ENCODE measurements around the gene TMEM240. TPM values are rescaled to one million over a fixed set of nuclear protein-coding genes. Genes with fewer than 3 reads are reported as not detected.

The TMEM240 gene
- total and polyA plus RNA-seq, 9 of the 15 experiments (the other 6 are each of a cell fraction or from before 2014, with no cell fraction given), result 0.24 to 2.0 (median 0.69) TPM; not detected in 5

GRCh38 chr1:1554926-1555915 is 14.8 kb upstream of the TMEM240 start (continued):
- no peak for TF ChIP-seq CEBPZ (IDR thresholded peaks at IDR 0.05; ENCODE audit: borderline replicate concordance, low read depth, low read length)
- no peak for TF ChIP-seq YBX1 (IDR thresholded peaks at IDR 0.05)
- no peak for TF ChIP-seq NFIX (CRISPR knock-in tag; IDR thresholded peaks at IDR 0.05; ENCODE audit: low read depth)
- TF ChIP-seq ZBTB33 (CRISPR knock-in tag; IDR thresholded peaks at IDR 0.05), result peak; percentile 78
- TF ChIP-seq POLR2G (IDR thresholded peaks at IDR 0.05; ENCODE audit: low read depth, low read length), result 0 out of 2 replicates have a peak, but pooled peaks have one; percentile 54
- TF ChIP-seq ZNF277 (CRISPR knock-in tag; IDR thresholded peaks at IDR 0.05; ENCODE audit: borderline replicate concordance), result no peak
- no peak for TF ChIP-seq PURB (CRISPR knock-in tag; IDR thresholded peaks at IDR 0.05; ENCODE audit: low read depth)
- no peak for TF ChIP-seq CBX2 (IDR thresholded peaks at IDR 0.05; ENCODE audit: insufficient read depth, low read length, poor library complexity, severe bottlenecking)
- TF ChIP-seq DNMT1 (IDR thresholded peaks at IDR 0.05), result no peak
- no peak for TF ChIP-seq RFX5 (IDR thresholded peaks at IDR 0.05; ENCODE audit: low read depth, low read length)
- TF ChIP-seq TFAP4 (CRISPR knock-in tag; IDR thresholded peaks at IDR 0.05; ENCODE audit: borderline replicate concordance), result peak; percentile 21; the same call in 1 of the 2 replicates
- TF ChIP-seq HNRNPLL (IDR thresholded peaks at IDR 0.05; ENCODE audit: low read depth, low read length, poor library complexity, severe bottlenecking), result no peak
- TF ChIP-seq KLF6 (CRISPR knock-in tag; IDR thresholded peaks at IDR 0.05; ENCODE audit: borderline replicate concordance), result no peak
- no peak for TF ChIP-seq HMGXB4 (CRISPR knock-in tag; IDR thresholded peaks at IDR 0.05)
- no peak for TF ChIP-seq CXXC5 (CRISPR knock-in tag; IDR thresholded peaks at IDR 0.05)
